Lower leg skin (tissue), 3 donors: ENCODE results near the gene C1QTNF12.

Experiments
- CTCF ChIP-seq, 3 donors: fragments of 450-650 bp; IDR thresholded peaks; one replicate each; pipeline ENCODE4 v1.5.1; 2016; ENCODE audit warnings: antibody characterized with exemption in 3 of 3, mild to moderate bottlenecking in 3 of 3, moderate library complexity in 2 of 3
- POLR2A ChIP-seq, 2 donors: fragments of 450-650 bp; IDR thresholded peaks; one replicate each; pipeline ENCODE4 v1.6.1; 2016 to 2017; ENCODE audit warnings: antibody characterized with exemption in 2 of 2, mild to moderate bottlenecking in 1 of 2, moderate library complexity in 1 of 2

- TF ChIP-seq CTCF (IDR thresholded peaks at IDR 0.05) (no peak), POLR2A (IDR thresholded peaks at IDR 0.05) (no peak)
These were observed 49.9 kb downstream of the C1QTNF12 start for GRCh38 chr1:1196431-1197187.
